Activated CD4-positive, alpha-beta T cell treated with anti-CD3 and anti-CD28 coated beads, Interleukin-2, amount 10 ng/mL, durations not matched to agents 24 days and 14 days (primary cell): Measurements from ENCODE around the gene EBF4. TPM values are rescaled to one million over a fixed set of nuclear protein-coding genes. Genes with fewer than 3 reads are reported as not detected.

Experiments used
- DNase-seq: peaks from one replicate; pipeline ENCODE4 v3.0.0; 2022
- H3K27ac Mint-ChIP-seq: one replicate; pipeline ENCODE4 v1.8.0; 2022; ENCODE audit warnings: mild to moderate bottlenecking, mixed read lengths
- H3K27me3 Mint-ChIP-seq: one replicate; pipeline ENCODE4 v1.8.0; 2022; ENCODE audit warnings: mixed read lengths
- H3K36me3 Mint-ChIP-seq: one replicate; pipeline ENCODE4 v1.8.0; 2022; ENCODE audit warnings: low read depth, mild to moderate bottlenecking, mixed read lengths
- H3K4me1 Mint-ChIP-seq: one replicate; pipeline ENCODE4 v1.8.0; 2021; ENCODE audit warnings: mixed read lengths
- H3K4me3 Mint-ChIP-seq: one replicate; pipeline ENCODE4 v1.8.0; 2022; ENCODE audit warnings: mild to moderate bottlenecking, moderate library complexity, mixed read lengths
- H3K9me3 Mint-ChIP-seq: one replicate; pipeline ENCODE4 v1.8.0; 2021; ENCODE audit warnings: mixed read lengths
- intact Hi-C: fragments of 100-400 bp; cut with micrococcal nuclease; formaldehyde crosslinking; loops from one replicate; pipeline ENCODE4 v1.15.1; 2023
- total RNA-seq: library from RNA; stranded (reverse); gene quantifications from 2 replicates; pipeline ENCODE4 v1.2.3, GENCODE V29; 2022

EBF4 gene
- 7.3 and 7.6 TPM in 2 replicates for total RNA-seq

GRCh38 chr20:2692036-2692885 is at the start of gene EBF4:
EBF4 (plus strand) TSS chr20:2692780; CDS start chr20:2693646, 866 bp downstream.
- H3K27me3 Mint-ChIP-seq, result peaks cover 56% of the 10 kb centered on the region
- peaks cover 31% of the 10 kb centered on the region for H3K4me1 Mint-ChIP-seq
- peak within 1 kb of the TSS; percentile 88 for H3K27ac Mint-ChIP-seq
- intact Hi-C loops, result loop anchor here (10.0 kb wide), 1 partner anchor 293 kb away; no protein-coding TSS in a partner anchor
- DNase-seq, result peak; percentile 76
- peaks cover 6% of the 10 kb centered on the region for H3K36me3 Mint-ChIP-seq
- peak within 1 kb of the TSS; percentile 92 for H3K4me3 Mint-ChIP-seq
- H3K9me3 Mint-ChIP-seq, result no peaks in the 10 kb centered on the region

GRCh38 chr20:2643708-2644107 is 48.9 kb upstream of the EBF4 start:
- DNase-seq, result no peak
- no peak overlapping the region for H3K27ac Mint-ChIP-seq
- peaks cover 6% of the 10 kb centered on the region for H3K36me3 Mint-ChIP-seq
- no peak overlapping the region for H3K4me3 Mint-ChIP-seq
- no peaks in the 10 kb centered on the region for H3K9me3 Mint-ChIP-seq
- H3K27me3 Mint-ChIP-seq, result no peaks in the 10 kb centered on the region
- peaks cover 3% of the 10 kb centered on the region for H3K4me1 Mint-ChIP-seq
- intact Hi-C loops, result no loop called here

DNA sequence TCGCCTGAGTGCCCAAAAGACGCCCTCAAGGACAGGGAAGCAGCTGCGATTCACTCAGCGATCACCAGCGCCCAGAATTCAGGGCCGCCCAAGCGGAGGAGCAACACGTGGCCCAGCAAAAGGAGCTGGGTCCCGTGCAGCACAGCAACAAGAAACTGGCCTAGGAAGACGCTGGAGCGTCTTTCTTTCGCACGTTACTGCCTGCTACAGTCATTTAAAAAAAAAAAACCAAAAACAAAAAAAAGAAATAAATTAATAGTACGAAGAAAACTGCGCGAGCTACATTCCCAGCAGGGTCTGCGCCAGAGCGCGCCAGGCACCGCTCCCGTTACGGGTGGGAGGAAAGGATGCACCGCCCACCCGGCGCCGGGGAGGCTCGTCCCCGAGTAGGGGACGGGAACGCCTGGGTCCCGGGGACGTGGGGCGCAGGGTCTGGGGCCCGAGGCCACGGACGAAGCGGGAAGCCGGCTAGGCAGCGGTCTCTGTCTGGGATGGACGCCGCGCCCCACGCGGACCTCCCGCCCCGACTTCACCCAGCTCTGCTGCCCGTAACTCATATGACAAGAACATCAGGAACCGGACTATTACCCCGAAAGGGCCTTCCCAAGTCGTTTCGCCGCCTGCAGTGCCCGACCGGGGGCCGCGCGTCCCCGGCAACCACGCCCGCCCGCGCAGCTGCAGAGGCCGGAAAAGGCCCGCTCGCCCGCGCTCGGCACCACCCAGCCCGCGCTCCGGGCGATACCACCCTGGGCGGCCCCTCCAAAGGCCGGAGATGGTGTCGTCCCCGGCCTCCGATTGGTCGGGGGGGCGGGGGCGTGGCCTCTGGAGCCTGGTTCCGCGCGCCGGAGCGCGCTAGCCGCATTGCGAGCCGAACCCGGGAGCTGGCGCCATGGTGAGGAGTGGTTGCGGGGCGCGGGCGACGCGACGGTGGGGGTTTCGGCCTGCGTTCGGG is 40.5 kb upstream of the EBF4 start, which contains the start of gene NOP56:
Gene NOP56, plus strand, starts transcription at position 861 of the 952 bp plus-strand sequence. Its CDS starts 29 bp downstream, at position 890.
- DNase-seq, result peak; percentile 99
- no peaks in the 10 kb centered on the region for H3K27me3 Mint-ChIP-seq
- intact Hi-C loops, result loop anchor here (1.0 to 5.0 kb wide), 7 partner anchors 12 to 220 kb away; partner anchors contain the start of genes IDH3B, PCED1A, PTPRA and SNRPB
- peaks cover 32% of the 10 kb centered on the region for H3K4me1 Mint-ChIP-seq
- H3K36me3 Mint-ChIP-seq, result peaks cover 43% of the 10 kb centered on the region
- peak within 1 kb of the TSS; percentile 92 for H3K27ac Mint-ChIP-seq
- H3K9me3 Mint-ChIP-seq, result no peaks in the 10 kb centered on the region
- peak within 1 kb of the TSS; percentile 94 for H3K4me3 Mint-ChIP-seq

DNA sequence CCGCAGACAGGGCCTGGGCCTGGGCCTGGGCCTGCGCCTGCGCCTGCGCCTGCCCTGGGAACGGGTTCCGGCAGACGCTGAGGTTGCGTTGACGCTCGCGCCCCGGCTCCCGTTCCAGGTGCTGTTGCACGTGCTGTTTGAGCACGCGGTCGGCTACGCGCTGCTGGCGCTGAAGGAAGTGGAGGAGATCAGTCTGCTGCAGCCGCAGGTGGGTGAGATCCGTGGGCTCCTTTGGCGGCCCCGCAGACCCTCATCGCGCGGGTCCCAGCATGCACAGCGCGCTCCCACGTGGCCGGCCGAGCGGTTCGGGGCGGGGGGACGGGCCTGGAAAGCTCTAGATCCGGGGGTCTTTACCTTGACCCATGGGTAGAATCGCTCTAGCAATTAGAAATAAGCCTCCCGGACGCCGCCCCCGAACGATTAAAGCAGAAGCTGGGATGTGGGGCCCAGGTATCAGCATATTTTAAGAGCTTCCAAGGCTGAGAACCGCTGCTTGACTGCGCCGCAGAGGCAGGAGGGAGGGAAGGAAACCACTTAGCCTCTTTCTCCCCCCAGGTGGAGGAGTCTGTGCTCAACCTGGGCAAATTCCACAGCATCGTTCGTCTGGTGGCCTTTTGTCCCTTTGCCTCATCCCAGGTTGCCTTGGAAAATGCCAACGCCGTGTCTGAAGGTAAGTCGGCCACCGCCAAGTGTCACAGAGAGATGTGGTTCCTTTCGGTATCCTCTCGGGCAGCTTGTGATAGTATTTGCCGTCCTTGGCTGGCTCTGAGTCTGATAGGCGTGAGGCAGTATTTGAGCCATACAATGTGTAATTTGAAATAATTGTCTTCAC is 39.6 kb upstream of the EBF4 start:
- no peaks in the 10 kb centered on the region for H3K27me3 Mint-ChIP-seq
- no peaks in the 10 kb centered on the region for H3K9me3 Mint-ChIP-seq
- intact Hi-C loops, result loop anchor here (1.0 to 5.0 kb wide), 7 partner anchors 11 to 219 kb away; partner anchors contain the start of genes IDH3B, PCED1A, PTPRA and SNRPB
- H3K4me1 Mint-ChIP-seq, result peaks cover 32% of the 10 kb centered on the region
- H3K27ac Mint-ChIP-seq, result peak overlapping the region; percentile 89
- H3K4me3 Mint-ChIP-seq, result peak overlapping the region; percentile 94
- peaks cover 52% of the 10 kb centered on the region for H3K36me3 Mint-ChIP-seq
- DNase-seq, result peak; percentile 74

- no peaks in the 10 kb centered on the region for H3K27me3 Mint-ChIP-seq
- no peaks in the 10 kb centered on the region for H3K9me3 Mint-ChIP-seq
- DNase-seq, result no peak
- H3K36me3 Mint-ChIP-seq, result peaks cover 61% of the 10 kb centered on the region
- intact Hi-C loops, result loop anchor here (2.0 to 5.0 kb wide), 6 partner anchors 129 to 219 kb away; partner anchors contain the start of genes PCED1A, PTPRA, SNRPB and VPS16
- peak overlapping the region; percentile 94 for H3K4me3 Mint-ChIP-seq
- peaks cover 32% of the 10 kb centered on the region for H3K4me1 Mint-ChIP-seq
- peak overlapping the region; percentile 89 for H3K27ac Mint-ChIP-seq
Observed at GRCh38 chr20:2653556-2654383, 38.8 kb upstream of the EBF4 start.

- peaks cover 32% of the 10 kb centered on the region for H3K4me1 Mint-ChIP-seq
- H3K9me3 Mint-ChIP-seq, result no peaks in the 10 kb centered on the region
- H3K36me3 Mint-ChIP-seq, result peaks cover 65% of the 10 kb centered on the region
- H3K27ac Mint-ChIP-seq, result peak overlapping the region; percentile 79
- intact Hi-C loops, result loop anchor here (5.0 kb wide), 3 partner anchors 147 to 218 kb away; partner anchors contain the start of genes PTPRA and ZNF343
- DNase-seq, result no peak
- H3K4me3 Mint-ChIP-seq, result peak overlapping the region; percentile 94
- H3K27me3 Mint-ChIP-seq, result no peaks in the 10 kb centered on the region
Observed at GRCh38 chr20:2654384-2654822, 38.2 kb upstream of the EBF4 start.

GRCh38 chr20:2654831-2655230 is 37.7 kb upstream of the EBF4 start:
- Mint-ChIP-seq H3K27me3 (no peaks in the 10 kb centered on the region), H3K4me1 (peaks cover 32% of the 10 kb centered on the region), H3K4me3 (peak overlapping the region; percentile 94), H3K36me3 (peaks cover 70% of the 10 kb centered on the region), H3K9me3 (no peaks in the 10 kb centered on the region), H3K27ac (peak overlapping the region; percentile 79)
- no peak for DNase-seq
- intact Hi-C loops, result loop anchor here (5.0 kb wide), 3 partner anchors 148 to 217 kb away; partner anchors contain the start of genes PTPRA and ZNF343

- Mint-ChIP-seq H3K27ac (peak overlapping the region; percentile 6), H3K27me3 (no peaks in the 10 kb centered on the region), H3K36me3 (peaks cover 71% of the 10 kb centered on the region), H3K4me3 (peak overlapping the region; percentile 94), H3K4me1 (peaks cover 30% of the 10 kb centered on the region), H3K9me3 (no peaks in the 10 kb centered on the region)
- DNase-seq, result no peak
- intact Hi-C loops, result no loop called here
Observed at GRCh38 chr20:2655331-2656116, 37.1 kb upstream of the EBF4 start.

- Mint-ChIP-seq H3K27me3 (no peaks in the 10 kb centered on the region), H3K9me3 (no peaks in the 10 kb centered on the region), H3K27ac (peak overlapping the region; percentile 74), H3K4me3 (peak overlapping the region; percentile 17), H3K36me3 (peaks cover 78% of the 10 kb centered on the region), H3K4me1 (peaks cover 32% of the 10 kb centered on the region)
- intact Hi-C loops, result no loop called here
- DNase-seq, result no peak
Observed at GRCh38 chr20:2656471-2657117, 36.0 kb upstream of the EBF4 start.

DNA sequence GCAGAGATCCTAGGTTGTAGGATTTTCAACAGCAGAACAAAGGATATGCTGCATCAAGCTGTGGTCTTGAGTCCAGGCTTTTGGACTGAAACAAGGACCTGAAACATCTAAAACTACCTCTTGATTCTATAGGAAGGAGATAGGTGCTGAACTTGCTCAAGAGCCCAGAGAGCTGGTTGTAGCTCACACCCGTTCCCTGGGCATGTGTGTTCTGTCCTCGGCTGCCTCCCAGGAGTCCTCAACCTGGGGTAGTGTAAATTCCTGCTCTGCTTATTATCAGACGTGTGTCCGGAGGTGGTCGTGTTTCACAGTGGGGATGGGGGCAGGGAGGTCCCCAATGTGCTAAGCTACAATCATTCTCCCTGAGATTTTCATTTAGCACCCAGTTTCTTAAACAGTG is 35.3 kb upstream of the EBF4 start:
- intact Hi-C loops, result no loop called here
- no peaks in the 10 kb centered on the region for H3K9me3 Mint-ChIP-seq
- no peak for DNase-seq
- peak overlapping the region; percentile 74 for H3K27ac Mint-ChIP-seq
- peaks cover 37% of the 10 kb centered on the region for H3K4me1 Mint-ChIP-seq
- H3K27me3 Mint-ChIP-seq, result no peaks in the 10 kb centered on the region
- H3K4me3 Mint-ChIP-seq, result peak overlapping the region; percentile 17
- H3K36me3 Mint-ChIP-seq, result peaks cover 83% of the 10 kb centered on the region

DNA sequence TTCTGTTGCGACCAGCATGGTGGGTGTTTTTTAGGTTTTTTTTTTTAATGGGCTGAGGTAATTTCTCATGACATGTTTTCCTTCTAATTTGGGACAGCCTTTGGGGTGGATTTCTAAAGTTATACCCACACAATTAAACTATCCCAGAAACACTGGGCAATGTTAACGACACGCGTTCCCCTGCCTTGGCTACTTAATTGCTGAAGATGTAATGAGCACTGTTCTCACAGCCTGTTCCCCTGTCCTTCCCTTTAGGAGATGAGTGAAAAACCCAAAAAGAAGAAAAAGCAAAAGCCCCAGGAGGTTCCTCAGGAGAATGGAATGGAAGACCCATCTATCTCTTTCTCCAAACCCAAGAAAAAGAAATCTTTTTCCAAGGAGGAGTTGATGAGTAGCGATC is 34.9 kb upstream of the EBF4 start:
- intact Hi-C loops, result no loop called here
- peaks cover 38% of the 10 kb centered on the region for H3K4me1 Mint-ChIP-seq

More for the DNA sequence above, 34.9 kb upstream of the EBF4 start:
- Mint-ChIP-seq H3K27ac (no peak overlapping the region), H3K9me3 (no peaks in the 10 kb centered on the region), H3K4me3 (no peak overlapping the region), H3K36me3 (peaks cover 84% of the 10 kb centered on the region), H3K27me3 (no peaks in the 10 kb centered on the region)
- DNase-seq, result no peak
